ENCODE results near the gene GSTO1.
"Not testable (repeated sequence)": the region's sequence is repeated elsewhere in the genome, so short reads cannot be mapped to it uniquely, and the experiment has no call there.

Gene GSTO1

DNA sequence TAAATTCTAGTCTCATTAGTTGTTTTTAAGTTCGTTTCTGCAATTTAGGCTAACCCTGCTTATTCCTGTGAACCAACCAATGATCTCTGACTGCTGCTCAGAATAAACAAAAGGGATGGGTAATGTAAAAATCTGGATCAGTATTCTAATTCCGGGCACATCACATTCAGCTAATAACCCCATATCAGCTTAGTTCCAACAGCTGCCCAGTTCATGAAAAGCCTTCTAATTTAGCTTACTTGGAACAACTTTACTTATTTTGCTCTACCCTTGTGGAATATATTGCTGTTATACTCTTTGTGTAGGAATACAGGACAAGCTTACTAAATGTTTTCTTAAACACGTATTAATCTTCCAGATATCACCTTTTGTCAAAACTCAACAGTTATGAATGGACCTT, 18.9 kb upstream of the GSTO1 start:
- H3K27me3 ChIP-seq (ENCODE audit: control insufficient read depth, insufficient read depth, low read length) = no peaks in the 10 kb centered on the region
- H3K36me3 ChIP-seq (ENCODE audit: control insufficient read depth, insufficient read depth, low read length) = no peaks in the 10 kb centered on the region
- no peak overlapping the region for H3K9ac ChIP-seq (ENCODE audit: low read length)
- no peak overlapping the region for H3K27ac ChIP-seq (ENCODE audit: low read depth, low read length)
- no peak overlapping the region for H3K4me3 ChIP-seq (ENCODE audit: low read length)
- H3K4me1 ChIP-seq (ENCODE audit: control insufficient read depth, insufficient read depth, low read length) = peaks cover 2% of the 10 kb centered on the region

DNA sequence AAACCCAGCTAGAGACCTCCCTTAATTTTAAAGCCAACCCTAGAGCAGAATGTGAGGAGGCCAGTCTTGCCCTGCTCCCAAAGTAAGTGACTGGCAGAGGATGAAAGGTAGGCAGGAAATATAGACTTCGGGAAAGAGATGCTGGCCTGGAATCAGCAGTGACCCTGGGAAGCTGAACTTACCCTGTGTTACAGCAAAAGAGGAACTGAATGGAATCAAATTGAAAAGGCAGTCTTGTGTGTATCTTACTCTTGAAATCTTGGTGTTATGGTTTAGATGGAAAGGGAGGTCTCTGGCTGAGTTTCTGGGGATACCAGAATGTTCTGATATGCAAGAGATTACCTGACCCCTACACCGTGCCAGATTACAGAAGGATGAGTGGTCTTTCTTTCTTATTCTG, 14.6 kb upstream of the GSTO1 start:
- no peaks in the 10 kb centered on the region for H3K27me3 ChIP-seq (ENCODE audit: control insufficient read depth, insufficient read depth, low read length)
- H3K4me3 ChIP-seq (ENCODE audit: low read length) = no peak overlapping the region
- no peaks in the 10 kb centered on the region for H3K4me1 ChIP-seq (ENCODE audit: control insufficient read depth, insufficient read depth, low read length)
- no peak overlapping the region for H3K27ac ChIP-seq (ENCODE audit: low read depth, low read length)
- H3K36me3 ChIP-seq (ENCODE audit: control insufficient read depth, insufficient read depth, low read length) = no peaks in the 10 kb centered on the region
- no peak overlapping the region for H3K9ac ChIP-seq (ENCODE audit: low read length)

DNA sequence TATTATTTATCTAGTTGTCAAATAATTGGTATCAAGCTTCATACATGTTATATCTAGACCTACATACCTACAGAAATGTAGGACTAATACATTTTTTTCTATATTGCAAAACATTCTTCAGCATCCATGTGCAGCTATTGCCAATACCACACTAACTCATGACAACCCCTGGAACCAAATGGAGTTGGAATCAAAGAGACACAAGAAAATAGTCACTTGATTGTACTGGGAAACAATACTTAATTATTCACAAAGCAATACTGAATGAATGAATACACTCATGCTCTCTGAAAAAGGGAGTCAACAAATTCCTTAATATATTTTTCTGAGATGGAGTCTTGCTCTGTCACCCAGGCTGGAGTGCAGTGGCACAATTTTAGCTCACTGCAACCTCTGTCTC, 12.1 kb upstream of the GSTO1 start:
- Histone ChIP-seq H3K27me3 (ENCODE audit: control insufficient read depth, insufficient read depth, low read length) (no peaks in the 10 kb centered on the region), H3K4me3 (ENCODE audit: low read length) (no peak overlapping the region), H3K36me3 (ENCODE audit: control insufficient read depth, insufficient read depth, low read length) (no peaks in the 10 kb centered on the region), H3K9ac (ENCODE audit: low read length) (no peak overlapping the region), H3K27ac (ENCODE audit: low read depth, low read length) (no peak overlapping the region), H3K4me1 (ENCODE audit: control insufficient read depth, insufficient read depth, low read length) (no peaks in the 10 kb centered on the region)

DNA sequence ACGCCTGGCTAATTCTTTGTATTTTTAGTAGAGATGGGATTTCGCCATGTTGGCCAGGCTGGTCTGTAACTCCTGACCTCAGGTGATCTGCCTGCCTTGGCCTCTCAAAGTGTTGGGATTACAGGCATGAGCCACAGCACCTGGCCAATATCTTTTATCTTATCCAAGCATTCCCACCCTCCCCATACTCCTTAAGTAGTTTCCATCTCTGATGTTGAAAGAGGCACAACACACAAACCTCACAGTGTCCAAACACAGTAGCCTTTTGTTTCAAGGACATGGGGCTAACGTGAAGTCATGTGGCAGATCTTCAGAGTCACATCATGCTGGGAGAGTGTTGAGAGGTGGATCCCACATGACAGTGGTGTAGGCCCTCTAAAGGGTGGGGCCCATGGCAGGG, 11.7 kb upstream of the GSTO1 start:
- H3K4me3 ChIP-seq (ENCODE audit: low read length); H3K27ac ChIP-seq (ENCODE audit: low read depth, low read length); H3K4me1 ChIP-seq (ENCODE audit: control insufficient read depth, insufficient read depth, low read length): not testable (repeated sequence)

DNA sequence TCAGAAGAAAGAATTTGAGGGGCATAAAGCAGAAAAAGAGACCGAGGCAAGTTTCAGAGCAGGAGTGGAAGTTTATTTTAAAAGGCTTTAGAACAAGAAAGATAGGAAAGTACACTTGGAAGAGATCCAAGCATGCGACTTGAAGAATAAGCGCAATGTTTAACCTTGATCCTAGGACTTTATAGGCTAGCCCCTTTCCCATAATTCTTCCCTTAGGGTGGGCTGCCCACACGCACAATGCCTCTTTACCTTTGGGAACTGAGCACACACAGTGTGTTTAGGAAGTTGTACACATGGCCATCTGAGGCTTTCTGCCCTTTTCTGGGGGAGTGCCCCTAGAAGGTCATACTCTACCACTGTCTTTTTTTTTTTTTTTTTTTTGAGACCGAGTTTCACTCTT, 11.2 kb upstream of the GSTO1 start:
- Histone ChIP-seq H3K4me3 (ENCODE audit: low read length) (no peak overlapping the region), H3K27me3 (ENCODE audit: control insufficient read depth, insufficient read depth, low read length) (no peaks in the 10 kb centered on the region), H3K27ac (ENCODE audit: low read depth, low read length) (no peak overlapping the region), H3K4me1 (ENCODE audit: control insufficient read depth, insufficient read depth, low read length) (no peaks in the 10 kb centered on the region), H3K36me3 (ENCODE audit: control insufficient read depth, insufficient read depth, low read length) (no peaks in the 10 kb centered on the region), H3K9ac (ENCODE audit: low read length) (no peak overlapping the region)

More for the DNA sequence above, 11.7 kb upstream of the GSTO1 start:
- not testable (repeated sequence) for H3K36me3 ChIP-seq (ENCODE audit: control insufficient read depth, insufficient read depth, low read length); H3K27me3 ChIP-seq (ENCODE audit: control insufficient read depth, insufficient read depth, low read length); H3K9ac ChIP-seq (ENCODE audit: low read length)

DNA sequence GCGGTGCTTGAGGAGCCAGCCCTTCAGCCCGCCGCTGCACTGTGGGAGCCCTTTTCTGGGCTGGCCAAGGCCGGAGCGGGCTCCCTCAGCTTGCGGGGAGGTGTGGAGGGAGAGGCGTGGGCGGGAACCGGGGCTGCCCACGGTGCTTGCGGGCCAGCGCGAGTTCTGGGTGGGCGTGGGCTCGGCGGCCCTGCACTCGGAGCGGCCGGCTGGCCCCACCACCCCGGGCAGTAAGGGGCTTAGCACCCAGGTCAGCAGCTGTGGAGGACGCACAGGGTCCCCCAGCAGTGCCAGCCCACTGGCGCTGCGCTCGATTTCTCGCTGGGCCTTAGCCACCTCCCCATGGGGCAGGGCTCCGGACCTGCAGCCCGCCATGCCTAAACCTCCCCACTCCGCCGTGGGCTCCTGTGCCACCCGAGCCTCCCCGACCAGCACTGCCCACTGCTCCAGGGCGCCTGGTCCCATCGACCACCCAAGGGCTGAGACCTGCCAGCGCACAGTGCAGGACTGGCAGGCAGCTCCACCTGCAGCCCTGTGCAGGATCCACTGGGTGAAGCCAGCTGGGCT, 9.5 kb upstream of the GSTO1 start:
- no peak overlapping the region for H3K4me3 ChIP-seq (ENCODE audit: low read length)
- no peaks in the 10 kb centered on the region for H3K27me3 ChIP-seq (ENCODE audit: control insufficient read depth, insufficient read depth, low read length)
- no peaks in the 10 kb centered on the region for H3K4me1 ChIP-seq (ENCODE audit: control insufficient read depth, insufficient read depth, low read length)
- H3K36me3 ChIP-seq (ENCODE audit: control insufficient read depth, insufficient read depth, low read length) = no peaks in the 10 kb centered on the region
- H3K9ac ChIP-seq (ENCODE audit: low read length) = no peak overlapping the region
- H3K27ac ChIP-seq (ENCODE audit: low read depth, low read length) = no peak overlapping the region

DNA sequence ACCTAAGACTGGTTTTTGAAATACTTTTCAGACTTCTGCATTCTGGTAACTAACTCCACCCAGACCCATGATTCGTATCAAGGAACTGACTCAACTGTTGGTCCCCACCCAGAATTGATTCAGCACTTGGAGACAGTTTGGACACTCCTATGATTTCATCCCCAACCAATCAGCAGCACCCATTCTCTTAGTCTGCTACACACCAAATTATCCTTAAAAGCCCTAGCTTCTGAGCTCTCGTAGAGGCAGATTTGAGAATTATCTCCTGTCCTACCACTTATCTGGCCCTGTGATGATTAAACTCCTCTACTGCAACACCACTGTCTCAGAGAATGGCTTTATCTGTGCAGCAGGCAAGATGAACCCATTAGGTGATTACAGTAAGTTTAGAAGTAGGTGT, 7.7 kb upstream of the GSTO1 start:
- Histone ChIP-seq H3K4me1 (ENCODE audit: control insufficient read depth, insufficient read depth, low read length) (no peaks in the 10 kb centered on the region), H3K9ac (ENCODE audit: low read length) (no peak overlapping the region), H3K27me3 (ENCODE audit: control insufficient read depth, insufficient read depth, low read length) (no peaks in the 10 kb centered on the region), H3K27ac (ENCODE audit: low read depth, low read length) (no peak overlapping the region), H3K36me3 (ENCODE audit: control insufficient read depth, insufficient read depth, low read length) (no peaks in the 10 kb centered on the region), H3K4me3 (ENCODE audit: low read length) (no peak overlapping the region)

DNA sequence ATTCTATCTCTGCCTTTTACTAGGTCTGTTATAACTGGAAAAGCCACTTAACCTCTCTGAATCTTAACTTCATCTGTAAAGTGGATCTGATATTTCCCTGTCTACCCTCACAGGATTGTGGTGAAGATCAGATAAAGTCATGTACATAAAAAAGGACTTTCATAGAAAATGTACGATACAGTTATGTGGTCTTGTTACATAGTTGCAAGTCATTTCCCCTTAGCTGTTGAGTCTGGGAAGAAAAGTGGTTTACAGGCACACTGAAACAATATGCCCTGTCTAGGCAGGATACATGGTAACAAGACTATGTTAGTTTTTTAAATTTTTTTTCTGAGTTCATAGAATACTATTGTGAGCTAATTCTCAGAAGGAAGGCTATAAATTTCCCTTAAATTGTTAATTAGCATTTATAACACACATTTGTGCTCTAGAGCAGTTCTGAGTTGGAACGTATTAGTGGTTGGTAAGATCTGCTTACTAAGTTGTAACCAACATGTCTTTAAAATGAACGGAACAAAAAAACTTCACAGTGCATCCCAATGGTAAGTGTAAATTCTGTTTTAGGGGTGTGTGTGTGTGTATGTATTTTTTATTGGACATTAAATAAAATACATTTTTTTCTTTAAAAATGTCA, 7.1 kb upstream of the GSTO1 start:
- no peaks in the 10 kb centered on the region for H3K27me3 ChIP-seq (ENCODE audit: control insufficient read depth, insufficient read depth, low read length)
- no peaks in the 10 kb centered on the region for H3K36me3 ChIP-seq (ENCODE audit: control insufficient read depth, insufficient read depth, low read length)
- no peaks in the 10 kb centered on the region for H3K4me1 ChIP-seq (ENCODE audit: control insufficient read depth, insufficient read depth, low read length)
- H3K9ac ChIP-seq (ENCODE audit: low read length) = no peak overlapping the region
- H3K4me3 ChIP-seq (ENCODE audit: low read length) = no peak overlapping the region
- no peak overlapping the region for H3K27ac ChIP-seq (ENCODE audit: low read depth, low read length)

DNA sequence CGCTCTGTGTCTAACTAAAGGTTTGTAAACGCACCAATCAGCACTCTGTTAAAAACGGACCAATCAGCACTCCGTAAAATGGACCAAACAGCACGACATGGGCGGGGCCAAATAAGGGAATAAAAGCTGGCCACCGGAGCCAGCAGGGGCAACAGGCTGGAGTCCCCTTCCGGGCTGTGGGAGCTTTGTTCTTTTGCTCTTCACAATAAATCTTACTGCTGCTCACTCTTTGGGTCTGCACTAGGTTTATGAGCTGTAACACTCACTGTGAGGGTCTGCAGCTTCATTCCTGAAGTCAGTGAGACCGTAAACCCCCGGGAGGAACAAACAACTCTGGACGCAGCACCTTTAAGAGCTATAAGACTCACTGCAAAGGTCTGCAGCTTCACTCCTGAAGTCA, 5.8 kb upstream of the GSTO1 start:
- not testable (repeated sequence) for H3K9ac ChIP-seq (ENCODE audit: low read length); H3K27ac ChIP-seq (ENCODE audit: low read depth, low read length); H3K36me3 ChIP-seq (ENCODE audit: control insufficient read depth, insufficient read depth, low read length); H3K27me3 ChIP-seq (ENCODE audit: control insufficient read depth, insufficient read depth, low read length); H3K4me3 ChIP-seq (ENCODE audit: low read length); H3K4me1 ChIP-seq (ENCODE audit: control insufficient read depth, insufficient read depth, low read length)

DNA sequence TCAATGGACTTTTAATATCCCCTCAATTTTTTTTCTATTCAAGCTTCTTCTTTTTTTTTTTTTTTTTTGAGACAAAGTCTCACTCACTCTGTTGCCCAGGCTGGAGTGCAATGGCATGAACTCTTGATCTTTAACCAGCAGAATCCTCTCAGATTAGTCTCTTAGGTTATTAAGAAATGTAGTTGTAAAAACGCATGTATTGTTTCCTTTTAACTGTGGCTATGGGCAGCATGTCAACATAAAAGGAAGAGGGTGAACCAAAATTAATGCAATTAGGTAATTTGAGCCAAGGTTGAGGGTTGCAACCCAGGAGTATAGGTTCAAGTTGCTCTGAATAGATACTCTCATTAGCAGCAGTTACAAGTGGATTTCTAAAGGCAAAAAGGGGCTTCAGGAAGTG, 4.3 kb upstream of the GSTO1 start:
- Histone ChIP-seq H3K4me1 (ENCODE audit: control insufficient read depth, insufficient read depth, low read length) (no peaks in the 10 kb centered on the region), H3K27me3 (ENCODE audit: control insufficient read depth, insufficient read depth, low read length) (no peaks in the 10 kb centered on the region), H3K36me3 (ENCODE audit: control insufficient read depth, insufficient read depth, low read length) (no peaks in the 10 kb centered on the region), H3K9ac (ENCODE audit: low read length) (no peak overlapping the region), H3K27ac (ENCODE audit: low read depth, low read length) (no peak overlapping the region), H3K4me3 (ENCODE audit: low read length) (no peak overlapping the region)

DNA sequence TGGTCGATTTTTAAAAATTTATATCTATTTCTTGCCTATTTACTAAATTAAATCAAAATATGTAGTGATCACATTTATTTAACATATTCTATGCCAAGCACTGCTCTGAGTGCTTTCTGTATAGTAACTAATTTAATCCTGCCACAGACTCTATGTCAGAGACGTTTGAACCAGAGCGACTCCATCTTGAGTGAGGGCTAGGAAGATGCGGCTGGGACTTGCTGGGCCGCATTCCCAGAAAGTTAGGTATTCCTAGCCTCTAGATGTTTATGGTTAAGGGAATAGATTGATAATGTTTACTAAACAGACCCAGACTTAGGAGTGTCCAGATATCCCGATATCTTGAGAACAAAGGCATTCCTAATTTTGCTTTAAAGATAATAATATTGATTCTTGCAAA, 3.2 kb upstream of the GSTO1 start:
- H3K27ac ChIP-seq (ENCODE audit: low read depth, low read length) = no peak overlapping the region
- H3K4me3 ChIP-seq (ENCODE audit: low read length) = no peak overlapping the region
- no peak overlapping the region for H3K9ac ChIP-seq (ENCODE audit: low read length)
- H3K27me3 ChIP-seq (ENCODE audit: control insufficient read depth, insufficient read depth, low read length) = no peaks in the 10 kb centered on the region
- H3K4me1 ChIP-seq (ENCODE audit: control insufficient read depth, insufficient read depth, low read length) = no peaks in the 10 kb centered on the region
- H3K36me3 ChIP-seq (ENCODE audit: control insufficient read depth, insufficient read depth, low read length) = no peaks in the 10 kb centered on the region

DNA sequence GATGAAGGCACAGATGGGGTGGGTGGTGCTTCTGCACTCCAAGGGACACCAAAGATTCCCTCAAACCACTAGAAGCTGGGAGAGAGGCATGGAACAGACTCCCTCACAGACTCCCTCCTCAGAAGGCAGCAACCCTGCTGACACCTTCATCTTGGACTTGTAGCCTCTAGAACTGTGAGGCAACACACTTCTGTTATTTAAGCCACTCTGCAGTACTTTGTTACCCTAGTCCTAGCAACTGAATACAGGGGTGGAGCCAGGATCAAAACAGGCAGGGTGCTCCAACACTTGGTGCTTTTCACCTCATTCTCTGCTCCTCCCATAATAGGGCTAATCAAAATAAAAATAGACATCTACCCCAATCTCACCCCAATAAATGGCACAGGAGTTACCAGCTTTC, 2.3 kb upstream of the GSTO1 start:
- Histone ChIP-seq H3K36me3 (ENCODE audit: control insufficient read depth, insufficient read depth, low read length) (no peaks in the 10 kb centered on the region), H3K9ac (ENCODE audit: low read length) (no peak overlapping the region), H3K4me3 (ENCODE audit: low read length) (no peak overlapping the region), H3K27ac (ENCODE audit: low read depth, low read length) (no peak overlapping the region), H3K4me1 (ENCODE audit: control insufficient read depth, insufficient read depth, low read length) (peaks cover 2% of the 10 kb centered on the region), H3K27me3 (ENCODE audit: control insufficient read depth, insufficient read depth, low read length) (no peaks in the 10 kb centered on the region)

DNA sequence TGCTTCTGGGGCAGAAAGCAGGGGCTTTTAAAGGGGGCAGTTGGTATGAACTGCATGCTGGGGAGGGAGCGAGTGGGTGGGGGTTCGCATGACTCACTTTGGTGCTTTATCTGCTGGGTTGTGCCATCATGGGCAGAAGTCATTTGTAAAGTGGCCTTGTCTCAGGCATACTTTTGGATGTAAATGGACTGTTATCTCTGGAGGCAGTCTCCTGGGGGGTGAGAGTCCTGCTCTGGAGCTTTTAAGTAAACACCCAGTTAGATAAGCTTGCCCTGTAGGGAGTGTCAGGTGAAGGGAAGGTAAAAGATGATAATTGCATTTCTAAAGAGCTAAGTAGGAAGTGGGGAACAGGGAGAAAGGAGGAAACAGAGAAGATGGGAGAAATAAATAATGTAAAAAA, 1.6 kb upstream of the GSTO1 start:
- no peaks in the 10 kb centered on the region for H3K27me3 ChIP-seq (ENCODE audit: control insufficient read depth, insufficient read depth, low read length)
- H3K36me3 ChIP-seq (ENCODE audit: control insufficient read depth, insufficient read depth, low read length) = peaks cover under 1% of the 10 kb centered on the region
- H3K27ac ChIP-seq (ENCODE audit: low read depth, low read length) = no peak overlapping the region
- H3K9ac ChIP-seq (ENCODE audit: low read length) = no peak overlapping the region
- H3K4me1 ChIP-seq (ENCODE audit: control insufficient read depth, insufficient read depth, low read length) = peaks cover 2% of the 10 kb centered on the region
- no peak overlapping the region for H3K4me3 ChIP-seq (ENCODE audit: low read length)
